IMR-90 (cell line): ENCODE results near the gene SS18L1. TPM values are rescaled to one million over a fixed set of nuclear protein-coding genes. Genes with fewer than 3 reads are reported as not detected.

Source experiments
- ATAC-seq: fragments of 200-7000 bp; cut with Tn5 transposase; 2 replicates; pipeline ENCODE4 v1.9.1; 2020; ENCODE audit warnings: low read depth, mild to moderate bottlenecking, moderate library complexity
- BruUV-seq: library from RNA; stranded (reverse); fragments of 400-500 nt; replicated peaks from 2 replicates; lab custom pipeline; 2021; lab: Mats Ljungman, UMichigan
- CTCF ChIA-PET: fragments of 300-600 bp; formaldehyde crosslinking; extraction: SDS; loops from one replicate; lab custom pipeline; 2021; ENCODE audit warnings: antibody characterized with exemption; lab: Yijun Ruan, JAX
- POLR2A ChIA-PET: fragments of 300-600 bp; sonication (Branson Sonifier 250); formaldehyde crosslinking; loops from one replicate; lab custom pipeline; 2022; ENCODE audit warnings: antibody characterized with exemption; ENCODE audit not compliant: unreplicated experiment; lab: Charles Lee
- DNase-seq: peaks from one replicate; pipeline ENCODE4 v3.0.0; 2013
- H2AFZ ChIP-seq: replicated peaks from 2 replicates; pipeline ENCODE3; 2013; ENCODE audit warnings: low read length, mild to moderate bottlenecking; ENCODE audit not compliant: poor library complexity
- H2AK5ac ChIP-seq: 2 replicates; pipeline ENCODE4 v1.6.1; 2013; ENCODE audit warnings: low read depth, low read length, inconsistent platforms
- H2AK9ac ChIP-seq: replicated peaks from 2 replicates; pipeline ENCODE3; 2013; ENCODE audit warnings: mild to moderate bottlenecking, low read depth, low read length, moderate library complexity; ENCODE audit not compliant: poor library complexity
- H2BK120ac ChIP-seq: 2 replicates; pipeline ENCODE4 v1.6.1; 2013; ENCODE audit warnings: low read depth, low read length, inconsistent platforms
- H2BK15ac ChIP-seq: 3 replicates; pipeline ENCODE4 v1.6.1; 2013; ENCODE audit warnings: low read depth, low read length, inconsistent platforms
- H2BK20ac ChIP-seq: 2 replicates; pipeline ENCODE4 v1.6.1; 2013; ENCODE audit warnings: low read depth, mild to moderate bottlenecking, inconsistent platforms, low read length, moderate library complexity
- H2BK5ac ChIP-seq: 2 replicates; pipeline ENCODE4 v1.6.1; 2013; ENCODE audit warnings: mild to moderate bottlenecking, low read depth, low read length, inconsistent platforms; ENCODE audit not compliant: poor library complexity, severe bottlenecking
- H3K14ac ChIP-seq: replicated peaks from 2 replicates; pipeline ENCODE4 v1.6.1; 2013; ENCODE audit warnings: low read depth, low read length, inconsistent platforms
- H3K18ac ChIP-seq: 2 replicates; pipeline ENCODE4 v1.6.1; 2013; ENCODE audit warnings: low read depth, low read length, control low read depth
- H3K23ac ChIP-seq: 2 replicates; pipeline ENCODE4 v1.6.1; 2013; ENCODE audit warnings: low read depth, low read length, inconsistent platforms
- H3K27ac ChIP-seq: 2 replicates; pipeline ENCODE4 v1.5.1; 2013; ENCODE audit warnings: mild to moderate bottlenecking, control low read depth, low read length; ENCODE audit not compliant: insufficient read depth
- H3K27me3 ChIP-seq: 2 replicates; pipeline ENCODE4 v1.6.1; 2013; ENCODE audit warnings: low read length; ENCODE audit not compliant: control insufficient read depth, insufficient read depth
- H3K36me3 ChIP-seq: 2 replicates; pipeline ENCODE4 v1.6.1; 2013; ENCODE audit warnings: low read length, mixed read lengths; ENCODE audit not compliant: control insufficient read depth, insufficient read depth
- H3K4ac ChIP-seq: 2 replicates; pipeline ENCODE4 v1.6.1; 2013; ENCODE audit warnings: low read depth, low read length, inconsistent platforms
- H3K4me1 ChIP-seq: 2 replicates; pipeline ENCODE4 v1.6.1; 2013; ENCODE audit warnings: low read length, mixed read lengths; ENCODE audit not compliant: control insufficient read depth, insufficient read depth
- H3K4me2 ChIP-seq: 2 replicates; pipeline ENCODE4 v1.6.1; 2013; ENCODE audit warnings: low read depth, mild to moderate bottlenecking, control low read depth, low read length, moderate library complexity
- H3K4me3 ChIP-seq: 2 replicates; pipeline ENCODE4 v1.5.1; 2013; ENCODE audit warnings: low read depth, mild to moderate bottlenecking, control low read depth, low read length, moderate library complexity; ENCODE audit not compliant: insufficient read depth
- H3K56ac ChIP-seq: 2 replicates; pipeline ENCODE4 v1.6.1; 2013; ENCODE audit warnings: low read length, inconsistent platforms; ENCODE audit not compliant: insufficient read depth; ENCODE audit errors: extremely low read depth
- H3K79me1 ChIP-seq, 2 experiments: 2 replicates each; pipeline ENCODE4 v1.6.1; 2013; ENCODE audit warnings: low read length in 2 of 2, inconsistent platforms in 1 of 2, low read depth in 1 of 2
- H3K9ac ChIP-seq: 2 replicates; pipeline ENCODE4 v1.6.1; 2013; ENCODE audit warnings: low read depth, low read length, control low read depth
- H3K9me1 ChIP-seq: 2 replicates; pipeline ENCODE4 v1.6.1; 2013; ENCODE audit warnings: low read length, inconsistent platforms; ENCODE audit not compliant: insufficient read depth
- H3K9me3 ChIP-seq: 2 replicates; pipeline ENCODE4 v1.6.1; 2013; ENCODE audit warnings: low read length; ENCODE audit not compliant: control insufficient read depth, insufficient read depth
- H4K20me1 ChIP-seq: 2 replicates; pipeline ENCODE4 v1.6.1; 2013; ENCODE audit warnings: low read length, inconsistent platforms; ENCODE audit not compliant: insufficient read depth
- H4K5ac ChIP-seq: 2 replicates; pipeline ENCODE4 v1.6.1; 2013; ENCODE audit warnings: mild to moderate bottlenecking, low read depth, low read length, control low read depth
- H4K8ac ChIP-seq, 2 experiments: 2 replicates each; pipeline ENCODE4 v1.6.1; 2013; ENCODE audit warnings: low read depth in 2 of 2, low read length in 2 of 2, control low read depth in 1 of 2, inconsistent platforms in 1 of 2
- H4K91ac ChIP-seq: 2 replicates; pipeline ENCODE4 v1.6.1; 2013; ENCODE audit warnings: low read depth, low read length, inconsistent platforms; ENCODE audit not compliant: insufficient read depth
- CEBPB ChIP-seq: IDR thresholded peaks from 2 replicates; pipeline ENCODE4 v1.6.1; 2012; ENCODE audit warnings: low read depth, low read length, improper control_type of control experiment
- FOS ChIP-seq: fragments of 150-350 bp; IDR thresholded peaks from 2 replicates; pipeline ENCODE4 v1.6.1; 2016; ENCODE audit warnings: low read depth, low read length
- RAD21 ChIP-seq: IDR thresholded peaks from 2 replicates; pipeline ENCODE4 v1.6.1; 2012; ENCODE audit warnings: low read length, improper control_type of control experiment
- SMC3 ChIP-seq: fragments of 150-350 bp; IDR thresholded peaks from 2 replicates; pipeline ENCODE4 v1.6.1; 2016; ENCODE audit warnings: low read depth, mild to moderate bottlenecking, antibody characterized with exemption, low read length, moderate library complexity
- WGBS, 2 experiments: methylation state at CpG; one replicate each; pipeline versions ENCODE4 v1.1.5 to v1.1.7; 2013; ENCODE audit warnings: missing lambda C conversion rate in 2 of 2; ENCODE audit not compliant: insufficient read length in 1 of 2; ENCODE audit errors: extremely low coverage in 2 of 2; 5-methylcytosine and 5-hydroxymethylcytosine counted together
- dilution Hi-C: fragments of 300-500 bp; cut with HindIII; formaldehyde crosslinking; loops from one replicate; pipeline ENCODE4 v1.14.3; 2018; ENCODE audit warnings: low sequenced_read_pairs; ENCODE audit not compliant: unreplicated experiment
- in situ Hi-C: fragments of 300-500 bp; cut with MboI; formaldehyde crosslinking; loops from 3 replicates; pipeline ENCODE4 v1.14.3; 2019; ENCODE audit warnings: low sequenced_read_pairs, inconsistent platforms, mixed read lengths
- intact Hi-C: fragments of 100-400 bp; cut with micrococcal nuclease; formaldehyde crosslinking; loops from 2 replicates; pipeline ENCODE4 v1.10.0; 2022
- polyA plus RNA-seq, 3 experiments: library from polyadenylated mRNA; depleted of rRNA; stranded (reverse); fragments of >200 nt; gene quantifications; 2 replicates each; pipeline ENCODE4 v1.2.3, GENCODE V29; 2012; ENCODE audit warnings: low replicate concordance in 1 of 3
- total RNA-seq: library from RNA; depleted of rRNA; stranded (reverse); fragments of >200 nt; gene quantifications from 2 replicates; pipeline ENCODE4 v1.2.3, GENCODE V29; 2012

SS18L1 gene
- total and polyA plus RNA-seq, 2 of the 4 experiments (the other 2 are of a cell fraction) = 8.1 to 12.2 TPM

- DNase-seq = no peak
- H3K56ac ChIP-seq = no peak overlapping the region
- H3K4ac ChIP-seq = no peak overlapping the region
- POLR2A ChIA-PET = no interaction called here
- H3K4me3 ChIP-seq = no peak overlapping the region
- H3K23ac ChIP-seq = no peak overlapping the region
- ATAC-seq = no peak
- H2AFZ ChIP-seq = no peak overlapping the region
- H3K27me3 ChIP-seq = no peaks in the 10 kb centered on the region
- WGBS, 2 experiments = 92% methylated on average over 9 of the region's 29 CpGs; no CpG with 5 or more reads in 1 of the 2 experiments
- no peak overlapping the region for H2BK5ac ChIP-seq
- H2AK5ac ChIP-seq = no peak overlapping the region
- CTCF ChIA-PET = no interaction called here
- no peak overlapping the region for H2BK120ac ChIP-seq
- in situ Hi-C loops (no loop called here), intact Hi-C loops (no loop called here), dilution Hi-C loops (no loop called here)
- H4K8ac ChIP-seq = no peak overlapping the region
- H3K4me2 ChIP-seq = no peak overlapping the region
- peaks cover 11 to 48% of the 10 kb centered on the region in 2 experiments; a peak in 3 of 4 replicates for H3K79me1 ChIP-seq
- H3K14ac ChIP-seq = no peak overlapping the region
- no TSS peak for BruUV-seq
- H4K91ac ChIP-seq = no peak overlapping the region
- H2BK20ac ChIP-seq = no peak overlapping the region
- no peak overlapping the region for H3K9ac ChIP-seq
- no peak overlapping the region for H2AK9ac ChIP-seq
- H3K36me3 ChIP-seq = peaks cover 33% of the 10 kb centered on the region
- peaks cover 18% of the 10 kb centered on the region; the same call in 1 of the 2 replicates for H4K20me1 ChIP-seq
- no peaks in the 10 kb centered on the region for H3K9me3 ChIP-seq
- no peak overlapping the region for H3K18ac ChIP-seq
- H4K5ac ChIP-seq = no peak overlapping the region
- no peak overlapping the region for H3K27ac ChIP-seq
- H2BK15ac ChIP-seq = no peak overlapping the region
- TF ChIP-seq SMC3 (no peak), FOS (no peak), RAD21 (no peak), CEBPB (no peak)
- H3K9me1 ChIP-seq = no peaks in the 10 kb centered on the region; the same call in 1 of the 2 replicates
- no peaks in the 10 kb centered on the region for H3K4me1 ChIP-seq
These were observed 49.8 kb downstream of the SS18L1 start for GRCh38 chr20:62193079-62194025.
